ENCODE data around the gene YEATS4. TPM values are rescaled to one million over a fixed set of nuclear protein-coding genes. Genes with fewer than 3 reads are reported as not detected.

The YEATS4 gene
- total RNA-seq, 4 donors from 2014 or later, result 12.5 to 34.6 (median 25.8) TPM

GRCh38 chr12:69339999-69340398 lies 19.5 kb upstream of the YEATS4 start:
- DNase-seq (no peak), ATAC-seq (no peak)
- H3K4me1 ChIP-seq, result no peaks in the 10 kb centered on the region
- no peaks in the 10 kb centered on the region for H3K9me3 ChIP-seq
- in situ Hi-C loops (cut with MboI; ENCODE audit: low sequenced_read_pairs in 4 of 4) (no loop called here), intact Hi-C loops (cut with DNase I; ENCODE audit: low total_unique reads) (no loop called here)
- no peaks in the 10 kb centered on the region for H3K36me3 ChIP-seq
- H3K4me3 ChIP-seq, result no peak overlapping the region
- no peaks in the 10 kb centered on the region for H3K27me3 ChIP-seq
- no peak for TF ChIP-seq POLR2A (IDR thresholded peaks at IDR 0.05)
- TF ChIP-seq CTCF (IDR thresholded peaks at IDR 0.05 in 4 of 5, conservative IDR thresholded peaks at IDR 0.05 in 1 of 5), result no peak
- no peak overlapping the region for H3K27ac ChIP-seq

GRCh38 chr12:69341328-69341727 lies 18.2 kb upstream of the YEATS4 start:
- no peak for ATAC-seq
- intact Hi-C loops (cut with DNase I; ENCODE audit: low total_unique reads), result no loop called here
- in situ Hi-C loops (cut with MboI; ENCODE audit: low sequenced_read_pairs in 4 of 4), result no loop called here

DNA sequence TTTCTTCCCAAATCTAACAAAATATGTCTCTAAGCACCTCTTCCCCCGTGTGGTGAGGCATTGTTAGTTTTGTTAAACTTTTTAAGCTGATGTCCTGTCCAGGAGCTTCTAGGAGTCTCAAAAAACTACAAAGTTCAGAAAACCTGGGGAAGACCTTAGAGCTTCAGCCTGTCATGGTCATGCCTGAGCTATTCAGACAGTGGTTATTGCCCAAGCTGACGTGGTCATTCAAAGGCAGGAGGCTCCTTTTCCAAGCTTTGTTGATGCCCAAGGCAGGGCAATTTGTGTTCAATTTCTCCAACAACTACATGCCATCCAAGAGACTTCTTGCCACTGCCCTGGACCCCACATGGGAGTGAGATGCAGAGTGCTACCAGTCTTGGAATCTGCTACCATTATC lies 17.1 kb upstream of the YEATS4 start:
- no peak for DNase-seq
- H3K27me3 ChIP-seq, result no peaks in the 10 kb centered on the region
- H3K4me3 ChIP-seq, result no peak overlapping the region
- no peaks in the 10 kb centered on the region for H3K4me1 ChIP-seq
- ATAC-seq, result no peak
- in situ Hi-C loops (cut with MboI; ENCODE audit: low sequenced_read_pairs in 4 of 4), result no loop called here
- no peaks in the 10 kb centered on the region for H3K36me3 ChIP-seq
- TF ChIP-seq CTCF (IDR thresholded peaks at IDR 0.05 in 4 of 5, conservative IDR thresholded peaks at IDR 0.05 in 1 of 5) (no peak), POLR2A (IDR thresholded peaks at IDR 0.05) (no peak)
- H3K9me3 ChIP-seq, result no peaks in the 10 kb centered on the region
- H3K27ac ChIP-seq, result no peak overlapping the region
- intact Hi-C loops (cut with DNase I; ENCODE audit: low total_unique reads), result no loop called here

More at GRCh38 chr12:69341328-69341727, 18.2 kb upstream of the YEATS4 start:
- Histone ChIP-seq H3K4me3 (no peak overlapping the region), H3K27me3 (no peaks in the 10 kb centered on the region), H3K27ac (no peak overlapping the region), H3K36me3 (no peaks in the 10 kb centered on the region), H3K9me3 (no peaks in the 10 kb centered on the region), H3K4me1 (no peaks in the 10 kb centered on the region)
- TF ChIP-seq POLR2A (IDR thresholded peaks at IDR 0.05), result no peak
- no peak for DNase-seq

DNA sequence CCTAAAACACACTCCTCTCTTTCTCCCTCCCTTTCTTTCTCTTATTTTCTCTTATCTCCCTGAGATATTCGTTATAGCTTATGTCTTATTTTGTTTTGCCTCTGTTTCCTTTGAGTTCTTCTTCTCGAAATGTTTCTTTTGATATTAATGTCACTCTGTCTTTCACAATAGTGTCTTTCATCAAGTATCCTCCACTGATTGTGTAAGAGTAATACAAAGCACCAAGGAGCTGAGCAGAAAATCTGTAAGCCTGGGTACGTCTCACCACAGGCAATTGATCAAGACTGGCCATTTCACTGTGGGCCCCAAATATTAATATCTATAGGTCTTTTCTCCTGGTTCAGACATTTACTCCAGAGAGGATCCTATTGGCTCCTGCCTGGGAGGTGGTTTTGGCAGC lies 16.2 kb upstream of the YEATS4 start:
- intact Hi-C loops (cut with DNase I; ENCODE audit: low total_unique reads) (no loop called here), in situ Hi-C loops (cut with MboI; ENCODE audit: low sequenced_read_pairs in 4 of 4) (no loop called here)
- TF ChIP-seq POLR2A (IDR thresholded peaks at IDR 0.05), result no peak
- TF ChIP-seq CTCF (IDR thresholded peaks at IDR 0.05 in 4 of 5, conservative IDR thresholded peaks at IDR 0.05 in 1 of 5), result no peak
- H3K4me1 ChIP-seq, result no peaks in the 10 kb centered on the region
- no peak for DNase-seq
- no peak for ATAC-seq
- no peaks in the 10 kb centered on the region for H3K27me3 ChIP-seq
- no peaks in the 10 kb centered on the region for H3K36me3 ChIP-seq
- no peak overlapping the region for H3K27ac ChIP-seq
- H3K4me3 ChIP-seq, result no peak overlapping the region
- H3K9me3 ChIP-seq, result no peaks in the 10 kb centered on the region

GRCh38 chr12:69343885-69344612 lies 15.5 kb upstream of the YEATS4 start:
- H3K27me3 ChIP-seq, result no peaks in the 10 kb centered on the region
- DNase-seq, result no peak
- no peaks in the 10 kb centered on the region for H3K4me1 ChIP-seq
- no peaks in the 10 kb centered on the region for H3K36me3 ChIP-seq
- ATAC-seq, result no peak
- TF ChIP-seq POLR2A (IDR thresholded peaks at IDR 0.05) (no peak), CTCF (IDR thresholded peaks at IDR 0.05 in 4 of 5, conservative IDR thresholded peaks at IDR 0.05 in 1 of 5) (no peak)
- in situ Hi-C loops (cut with MboI; ENCODE audit: low sequenced_read_pairs in 4 of 4), result no loop called here
- no peak overlapping the region for H3K4me3 ChIP-seq
- no peaks in the 10 kb centered on the region for H3K9me3 ChIP-seq
- intact Hi-C loops (cut with DNase I; ENCODE audit: low total_unique reads), result no loop called here
- H3K27ac ChIP-seq, result no peak overlapping the region
